NCI-H2196 treated with DMSO at 0.1 percent for 48 hours (cell line): ENCODE measurements around the gene TMEM156.
"Not testable (repeated sequence)": the region's sequence is repeated elsewhere in the genome, so short reads cannot be mapped to it uniquely, and the experiment has no call there.

Source experiments
- DNase-seq: peaks from one replicate; lab custom pipeline; 2025; ENCODE audit not compliant: unreplicated experiment; lab: John Stamatoyannopoulos, UW

The TMEM156 gene

GRCh38 chr4:38994135-38994534 is 38.1 kb downstream of the TMEM156 start:
- DNase-seq: no peak

GRCh38 chr4:38993683-38994082 is 38.5 kb downstream of the TMEM156 start:
- no peak for DNase-seq

GRCh38 chr4:38990241-38990640 is 42.0 kb downstream of the TMEM156 start:
- no peak for DNase-seq

- no peak for DNase-seq
Measured at GRCh38 chr4:38989487-38989886, 42.7 kb downstream of the TMEM156 start.

- not testable (repeated sequence) for DNase-seq
Measured at GRCh38 chr4:38988353-38988752, 43.9 kb downstream of the TMEM156 start.

GRCh38 chr4:38987491-38987890 is 44.7 kb downstream of the TMEM156 start:
- DNase-seq: no peak

- DNase-seq: no peak
Measured at GRCh38 chr4:38985410-38986100, 46.7 kb downstream of the TMEM156 start.

- no peak for DNase-seq
Measured at GRCh38 chr4:38983787-38984598, 48.2 kb downstream of the TMEM156 start.

GRCh38 chr4:38983291-38983690 is 48.9 kb downstream of the TMEM156 start:
- DNase-seq: no peak

GRCh38 chr4:38982361-38983095 is 49.7 kb downstream of the TMEM156 start:
- DNase-seq: no peak

- DNase-seq: no peak
Measured at GRCh38 chr4:38980903-38981676, 51.1 kb downstream of the TMEM156 start.

- DNase-seq: no peak
Measured at GRCh38 chr4:38979511-38980230, 52.5 kb downstream of the TMEM156 start.

- DNase-seq: no peak
Measured at GRCh38 chr4:38979081-38979480, 53.1 kb downstream of the TMEM156 start.

GRCh38 chr4:38976308-38976707 is 55.9 kb downstream of the TMEM156 start:
- no peak for DNase-seq

GRCh38 chr4:38968668-38969067 is 63.5 kb downstream of the TMEM156 start:
- no peak for DNase-seq

- no peak for DNase-seq
Measured at GRCh38 chr4:38967260-38968095, 64.7 kb downstream of the TMEM156 start.

- DNase-seq: no peak
Measured at GRCh38 chr4:38965866-38966265, 66.3 kb downstream of the TMEM156 start.

GRCh38 chr4:38964942-38965775 is 67.0 kb downstream of the TMEM156 start:
- DNase-seq: no peak

- not testable (repeated sequence) for DNase-seq
Measured at GRCh38 chr4:38959248-38959647, 73.0 kb downstream of the TMEM156 start.
